Activated naive CD4-positive, alpha-beta T cell treated with anti-CD3 and anti-CD28 coated beads, Interleukin-2, amount 10 ng/mL, durations not matched to agents 7 days and 5 days (primary cell): ENCODE measurements around the gene PPP1R13B.
A peak's percentile ranks its signal among the peaks of the same experiment; 100 is the strongest.

ENCODE experiments used
- CTCF ChIA-PET: fragments of 350-600 bp; sonication (Branson Sonifier 250); formaldehyde crosslinking; loops from one replicate; lab custom pipeline; 2021; ENCODE audit warnings: antibody characterized with exemption; lab: Charles Lee
- DNase-seq: peaks from one replicate; pipeline ENCODE4 v3.0.0-alpha.2; 2020
- H3K27ac Mint-ChIP-seq: one replicate; pipeline ENCODE4 v1.8.0; 2021; ENCODE audit warnings: mild to moderate bottlenecking, moderate library complexity, mixed read lengths
- H3K27me3 Mint-ChIP-seq: one replicate; pipeline ENCODE4 v1.8.0; 2021; ENCODE audit warnings: mild to moderate bottlenecking, mixed read lengths
- H3K36me3 Mint-ChIP-seq: one replicate; pipeline ENCODE4 v1.8.0; 2021; ENCODE audit warnings: mixed read lengths
- H3K4me1 Mint-ChIP-seq: one replicate; pipeline ENCODE4 v1.8.0; 2021; ENCODE audit warnings: mixed read lengths
- H3K4me3 Mint-ChIP-seq: one replicate; pipeline ENCODE4 v1.8.0; 2021; ENCODE audit warnings: mild to moderate bottlenecking, moderate library complexity, mixed read lengths
- H3K9me3 Mint-ChIP-seq: one replicate; pipeline ENCODE4 v1.8.0; 2021; ENCODE audit warnings: mixed read lengths

Gene PPP1R13B

DNA sequence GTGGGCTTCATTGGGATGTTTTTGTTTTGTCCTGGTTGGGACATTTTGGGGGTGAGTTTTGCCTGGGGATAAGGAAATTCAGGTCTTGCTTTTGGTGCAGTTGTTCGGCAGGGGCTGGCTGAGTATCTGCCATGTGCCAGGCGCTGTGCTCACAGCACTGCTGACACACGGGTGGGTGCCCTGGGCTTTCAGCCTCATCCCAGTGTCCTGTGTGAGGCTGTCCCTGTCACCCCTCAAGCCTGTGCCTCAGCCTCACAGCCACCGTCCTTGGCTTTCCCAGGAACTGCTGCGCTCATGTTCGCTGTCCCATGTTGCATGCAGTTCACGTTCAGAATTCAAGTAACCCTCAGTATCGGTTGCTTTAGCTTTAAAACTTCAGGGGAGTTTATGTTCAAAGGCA lies 157.0 kb downstream of the PPP1R13B start:
- H3K27ac Mint-ChIP-seq: peak overlapping the region; percentile 33
- no peaks in the 10 kb centered on the region for H3K27me3 Mint-ChIP-seq
- CTCF ChIA-PET: no interaction called here
- no peak overlapping the region for H3K4me3 Mint-ChIP-seq
- peaks cover 27% of the 10 kb centered on the region for H3K36me3 Mint-ChIP-seq
- no peaks in the 10 kb centered on the region for H3K9me3 Mint-ChIP-seq
- H3K4me1 Mint-ChIP-seq: no peaks in the 10 kb centered on the region
- no peak for DNase-seq

DNA sequence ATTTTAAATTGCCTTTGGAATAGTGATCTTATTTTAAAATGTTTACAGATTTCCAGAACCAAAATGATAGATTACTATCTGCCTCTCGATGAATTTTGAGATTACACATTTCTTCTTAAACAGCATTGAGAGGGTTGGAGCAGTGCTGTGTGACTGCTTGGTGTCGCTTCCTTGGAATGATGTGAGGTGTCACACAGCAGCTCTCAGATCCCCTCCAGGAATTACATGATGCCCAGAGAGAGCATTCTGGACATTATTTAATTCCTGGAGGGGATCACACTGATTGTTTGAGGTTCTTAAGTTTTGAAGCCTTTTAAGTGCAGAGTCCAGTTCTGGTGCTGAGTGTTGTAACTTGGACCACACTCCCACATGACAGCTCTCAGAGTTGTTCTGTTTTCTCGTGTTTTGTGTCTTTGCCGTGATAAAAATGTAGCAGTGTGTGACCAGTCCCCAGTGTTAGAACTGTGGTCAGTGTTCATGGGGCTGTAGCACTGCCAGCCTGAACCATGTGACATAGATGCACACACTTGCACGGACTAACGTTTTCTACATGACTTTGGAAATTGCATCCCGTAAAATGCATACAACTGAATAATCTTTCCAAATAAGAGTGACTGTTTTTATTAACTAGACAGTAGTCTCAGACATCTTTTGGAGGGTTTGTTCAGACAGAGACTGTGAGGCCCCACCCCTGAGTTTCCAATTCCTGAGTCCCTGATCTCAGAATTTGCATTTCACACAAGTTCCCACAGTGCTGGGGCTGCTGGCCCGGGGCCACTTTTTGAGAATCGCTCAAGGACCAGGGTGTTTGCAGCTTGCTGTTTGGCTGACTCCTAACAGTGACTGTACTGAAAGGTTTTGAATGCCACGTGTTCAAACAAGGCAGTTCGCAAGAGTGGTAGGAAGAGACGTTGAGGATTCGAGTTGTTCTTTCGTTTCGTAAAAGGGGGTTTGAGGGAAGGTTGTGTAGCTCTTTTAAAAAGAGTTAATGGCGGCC lies 158.2 kb downstream of the PPP1R13B start:
- CTCF ChIA-PET: no interaction called here
- no peak for DNase-seq
- Mint-ChIP-seq H3K4me3 (no peak overlapping the region), H3K36me3 (peaks cover 30% of the 10 kb centered on the region), H3K27ac (no peak overlapping the region), H3K27me3 (no peaks in the 10 kb centered on the region), H3K4me1 (no peaks in the 10 kb centered on the region), H3K9me3 (no peaks in the 10 kb centered on the region)

DNA sequence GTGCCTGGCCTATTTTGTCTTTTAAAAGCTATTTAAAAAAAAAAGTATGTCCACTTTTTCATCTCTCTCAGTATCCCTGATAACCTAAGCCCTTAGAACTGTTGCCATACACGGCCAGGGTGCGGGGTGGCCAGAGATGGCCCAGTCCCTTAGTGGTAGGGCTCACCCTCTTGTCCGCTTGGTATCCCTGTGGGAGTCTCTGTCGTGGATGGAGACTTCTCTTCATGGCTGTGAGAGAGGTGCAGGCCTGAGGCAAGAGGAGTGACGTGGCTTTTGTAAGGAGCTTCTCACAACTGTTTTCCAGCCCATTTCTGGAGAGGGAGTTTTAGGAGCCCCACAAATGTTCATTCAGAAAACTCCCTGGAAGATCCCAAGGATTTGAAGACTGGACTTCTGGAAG lies 158.9 kb downstream of the PPP1R13B start:
- Mint-ChIP-seq H3K4me3 (no peak overlapping the region), H3K9me3 (no peaks in the 10 kb centered on the region), H3K4me1 (no peaks in the 10 kb centered on the region), H3K36me3 (peaks cover 26% of the 10 kb centered on the region), H3K27ac (no peak overlapping the region), H3K27me3 (no peaks in the 10 kb centered on the region)
- CTCF ChIA-PET: interaction anchor here (0.9 kb wide), 1 partner anchor 10 kb away, joined by 3 read pairs; no protein-coding TSS in a partner anchor
- DNase-seq: no peak

DNA sequence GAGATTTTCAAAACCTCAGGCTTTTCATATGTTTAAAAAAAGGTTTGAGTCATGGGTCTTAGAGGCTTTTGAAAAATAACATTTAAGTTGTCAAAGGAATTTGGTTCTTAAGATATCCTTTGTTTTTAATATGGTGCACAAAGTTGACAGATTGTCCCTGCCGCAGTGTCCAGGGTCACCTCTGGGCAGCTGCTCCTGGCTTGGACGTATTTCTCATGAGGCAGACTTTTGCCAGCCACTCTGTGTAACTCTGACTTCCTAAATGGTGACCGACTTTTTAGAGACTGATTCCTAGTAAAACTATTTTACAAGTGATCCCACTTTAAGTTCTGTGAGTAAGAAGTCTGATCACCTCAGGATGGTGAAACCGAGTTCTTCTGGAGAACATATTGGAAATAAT lies 159.7 kb downstream of the PPP1R13B start:
- no peak overlapping the region for H3K4me3 Mint-ChIP-seq
- H3K9me3 Mint-ChIP-seq: no peaks in the 10 kb centered on the region
- H3K27me3 Mint-ChIP-seq: no peaks in the 10 kb centered on the region
- CTCF ChIA-PET: interaction anchor here (0.9 kb wide), 1 partner anchor 9 kb away, joined by 3 read pairs; no protein-coding TSS in a partner anchor
- H3K27ac Mint-ChIP-seq: no peak overlapping the region
- H3K36me3 Mint-ChIP-seq: peaks cover 31% of the 10 kb centered on the region
- H3K4me1 Mint-ChIP-seq: no peaks in the 10 kb centered on the region
- DNase-seq: no peak

DNA sequence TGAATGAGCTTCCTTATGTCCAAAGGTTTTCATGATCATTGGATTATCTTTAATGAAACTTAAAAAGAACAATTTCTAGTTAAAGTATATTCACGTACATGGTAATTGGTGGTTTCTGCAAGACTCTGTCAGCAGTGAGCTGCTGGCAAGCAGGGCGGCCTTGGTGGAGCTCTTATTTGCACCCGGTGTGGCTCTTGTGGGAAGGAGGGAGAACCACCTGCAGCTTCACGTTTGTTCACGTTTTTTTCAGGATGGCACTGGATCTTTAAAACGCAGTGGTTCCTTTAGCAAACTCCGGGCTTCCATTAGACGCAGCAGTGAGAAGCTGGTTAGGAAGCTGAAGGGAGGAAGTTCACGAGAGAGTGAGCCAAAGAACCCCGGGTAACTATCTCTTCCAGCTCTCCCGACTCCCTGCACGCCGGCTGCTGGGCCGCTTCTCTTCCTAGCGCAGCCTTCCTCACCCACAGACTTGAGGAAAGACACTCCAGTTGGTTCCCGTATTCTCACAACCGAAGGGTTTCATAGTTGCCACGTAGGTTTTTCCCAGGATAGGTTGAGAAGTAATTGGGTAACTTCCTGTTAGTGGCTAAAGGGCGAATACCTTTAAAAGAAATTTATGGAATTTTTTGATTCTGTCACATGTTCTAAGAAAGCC lies 160.4 kb downstream of the PPP1R13B start:
- H3K9me3 Mint-ChIP-seq: no peaks in the 10 kb centered on the region
- peaks cover 32% of the 10 kb centered on the region for H3K36me3 Mint-ChIP-seq
- no peaks in the 10 kb centered on the region for H3K4me1 Mint-ChIP-seq
- H3K4me3 Mint-ChIP-seq: no peak overlapping the region
- no peaks in the 10 kb centered on the region for H3K27me3 Mint-ChIP-seq
- CTCF ChIA-PET: no interaction called here
- no peak for DNase-seq
- H3K27ac Mint-ChIP-seq: no peak overlapping the region

DNA sequence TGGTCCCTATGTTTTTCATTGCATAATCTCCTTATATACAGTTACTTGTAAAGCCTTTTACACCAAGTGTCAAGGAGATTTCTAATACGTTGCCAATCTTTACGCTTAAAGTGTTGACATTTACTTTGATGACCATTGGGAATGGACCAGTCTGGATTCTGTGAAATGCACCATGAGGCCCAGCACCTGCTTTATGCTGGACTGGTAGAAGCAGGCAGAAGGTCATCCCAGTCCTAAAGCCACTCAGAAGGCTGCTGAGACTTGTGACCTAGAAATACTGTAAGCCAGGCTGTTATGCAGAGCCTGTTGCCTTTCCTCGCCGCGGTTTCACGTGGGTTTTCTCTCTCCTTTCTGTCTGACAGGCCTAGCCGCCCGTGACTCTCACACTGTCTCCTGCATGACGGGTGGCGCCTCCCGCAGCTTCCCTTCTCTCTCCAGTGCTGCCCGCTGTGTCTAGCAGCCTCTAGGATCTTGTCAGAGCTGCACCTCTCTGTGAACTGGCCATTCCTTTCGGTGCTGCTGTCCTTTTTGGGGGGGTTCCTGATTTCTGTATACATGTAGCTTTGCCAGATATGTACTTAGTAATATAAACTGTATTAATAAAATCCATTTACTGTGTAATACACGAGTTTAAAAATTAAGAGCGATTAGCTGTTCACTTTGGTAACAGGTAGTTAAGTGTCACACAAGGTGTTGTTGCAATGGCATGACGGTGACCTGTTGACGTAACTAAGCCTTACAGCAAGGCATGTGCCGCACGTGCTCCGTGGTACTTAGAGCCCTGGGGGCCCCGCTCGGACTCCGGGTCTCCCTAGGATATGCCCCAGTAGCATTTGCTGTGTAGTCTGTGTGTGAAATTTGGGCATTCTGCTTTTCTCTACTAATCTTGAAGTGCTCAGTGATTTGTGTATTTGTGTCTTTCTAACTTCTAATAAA lies 161.8 kb downstream of the PPP1R13B start:
- Mint-ChIP-seq H3K4me1 (no peaks in the 10 kb centered on the region), H3K4me3 (no peak overlapping the region), H3K9me3 (no peaks in the 10 kb centered on the region), H3K27ac (peak overlapping the region; percentile 57), H3K27me3 (no peaks in the 10 kb centered on the region), H3K36me3 (peaks cover 42% of the 10 kb centered on the region)
- DNase-seq: no peak
- CTCF ChIA-PET: no interaction called here

DNA sequence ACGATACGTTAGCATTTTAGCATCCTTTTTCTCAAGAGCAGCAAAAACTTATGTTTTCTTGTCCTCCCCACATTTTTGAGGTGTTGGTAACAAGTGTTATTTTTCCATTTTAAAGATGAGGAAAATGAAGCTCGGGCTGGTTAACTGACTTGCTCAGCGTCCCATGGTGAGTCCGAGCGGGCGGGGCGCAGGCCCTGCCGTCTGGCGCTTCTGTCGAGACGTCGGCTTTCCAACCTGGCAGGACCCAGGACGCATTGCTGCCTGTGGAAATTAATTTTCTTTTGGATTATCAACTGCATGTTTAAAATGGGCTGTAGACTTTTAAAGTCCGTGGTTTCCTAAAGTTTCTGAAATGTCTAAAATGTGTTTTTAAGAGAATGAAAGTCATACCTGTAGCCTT lies 162.5 kb downstream of the PPP1R13B start:
- H3K4me1 Mint-ChIP-seq: no peaks in the 10 kb centered on the region
- DNase-seq: no peak
- CTCF ChIA-PET: no interaction called here

DNA sequence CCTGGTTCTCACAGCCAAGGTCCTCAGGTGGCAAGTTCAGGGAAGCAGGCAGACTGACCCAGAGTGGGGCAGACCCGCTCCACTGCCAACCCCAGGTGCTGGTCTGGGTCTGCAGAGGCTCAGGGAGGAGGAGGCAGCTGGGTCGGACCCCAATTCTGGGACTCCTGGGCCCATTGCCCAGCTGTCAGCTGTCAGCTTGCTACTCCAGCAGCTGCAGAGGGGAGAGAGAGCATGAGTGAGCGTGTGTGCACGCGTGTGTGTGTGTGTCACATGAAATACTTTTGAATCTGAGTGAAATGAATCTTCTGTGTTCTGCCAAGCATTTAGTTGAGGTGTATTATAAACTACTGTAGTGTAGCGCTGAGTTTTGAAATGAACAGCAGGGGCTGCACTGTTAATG lies 162.9 kb downstream of the PPP1R13B start:
- H3K9me3 Mint-ChIP-seq: no peaks in the 10 kb centered on the region
- no peaks in the 10 kb centered on the region for H3K4me1 Mint-ChIP-seq
- DNase-seq: no peak
- no peak overlapping the region for H3K27ac Mint-ChIP-seq
- CTCF ChIA-PET: no interaction called here
- peaks cover 49% of the 10 kb centered on the region for H3K36me3 Mint-ChIP-seq
- H3K27me3 Mint-ChIP-seq: no peaks in the 10 kb centered on the region
- H3K4me3 Mint-ChIP-seq: no peak overlapping the region

More for the DNA sequence above, 162.5 kb downstream of the PPP1R13B start:
- Mint-ChIP-seq H3K4me3 (no peak overlapping the region), H3K36me3 (peaks cover 46% of the 10 kb centered on the region), H3K27ac (no peak overlapping the region), H3K27me3 (no peaks in the 10 kb centered on the region), H3K9me3 (no peaks in the 10 kb centered on the region)
